ENCODE measurements around the gene ZNF775. TPM values are rescaled to one million over a fixed set of nuclear protein-coding genes. Genes with fewer than 3 reads are reported as not detected.
A peak's percentile ranks its signal among the peaks of the same experiment; 100 is the strongest.

The ZNF775 gene
- total RNA-seq, 2 donors from 2014 or later: 11.0 to 11.3 TPM

DNA sequence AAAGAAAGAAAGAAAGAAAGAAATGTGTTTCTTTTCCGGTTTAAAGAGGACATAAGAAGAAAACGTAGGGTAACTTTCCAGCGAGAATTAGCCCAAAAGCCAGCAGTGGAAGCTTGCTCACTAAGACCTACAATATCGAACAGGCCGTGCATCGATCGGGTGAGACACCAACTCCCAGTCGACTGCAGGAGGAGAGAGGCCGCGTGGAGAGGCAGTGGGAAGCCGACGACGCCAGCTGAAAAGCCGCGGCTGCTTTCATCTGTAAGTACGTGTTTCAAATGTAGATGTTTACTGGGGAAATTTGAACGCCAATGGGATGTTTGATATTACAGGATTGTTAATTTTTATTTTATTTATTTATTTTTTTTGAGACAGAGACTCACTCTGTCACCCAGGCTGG, 42.7 kb downstream of the ZNF775 start:
- Histone ChIP-seq H3K36me3 (no peaks in the 10 kb centered on the region), H3K9ac (ENCODE audit: low read depth in 2 of 2, low read length in 2 of 2) (no peak overlapping the region), H3K27me3 (no peaks in the 10 kb centered on the region), H3K9me3 (no peaks in the 10 kb centered on the region), H3K27ac (no peak overlapping the region), H3K4me3 (no peak overlapping the region), H3K4me1 (no peaks in the 10 kb centered on the region)
- intact Hi-C loops (cut with DNase I): no loop called here
- DNase-seq: no peak
- TF ChIP-seq, protein P1, sequence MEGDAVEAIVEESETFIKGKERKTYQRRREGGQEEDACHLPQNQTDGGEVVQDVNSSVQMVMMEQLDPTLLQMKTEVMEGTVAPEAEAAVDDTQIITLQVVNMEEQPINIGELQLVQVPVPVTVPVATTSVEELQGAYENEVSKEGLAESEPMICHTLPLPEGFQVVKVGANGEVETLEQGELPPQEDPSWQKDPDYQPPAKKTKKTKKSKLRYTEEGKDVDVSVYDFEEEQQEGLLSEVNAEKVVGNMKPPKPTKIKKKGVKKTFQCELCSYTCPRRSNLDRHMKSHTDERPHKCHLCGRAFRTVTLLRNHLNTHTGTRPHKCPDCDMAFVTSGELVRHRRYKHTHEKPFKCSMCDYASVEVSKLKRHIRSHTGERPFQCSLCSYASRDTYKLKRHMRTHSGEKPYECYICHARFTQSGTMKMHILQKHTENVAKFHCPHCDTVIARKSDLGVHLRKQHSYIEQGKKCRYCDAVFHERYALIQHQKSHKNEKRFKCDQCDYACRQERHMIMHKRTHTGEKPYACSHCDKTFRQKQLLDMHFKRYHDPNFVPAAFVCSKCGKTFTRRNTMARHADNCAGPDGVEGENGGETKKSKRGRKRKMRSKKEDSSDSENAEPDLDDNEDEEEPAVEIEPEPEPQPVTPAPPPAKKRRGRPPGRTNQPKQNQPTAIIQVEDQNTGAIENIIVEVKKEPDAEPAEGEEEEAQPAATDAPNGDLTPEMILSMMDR (IDR thresholded peaks at IDR 0.05): no peak

DNA sequence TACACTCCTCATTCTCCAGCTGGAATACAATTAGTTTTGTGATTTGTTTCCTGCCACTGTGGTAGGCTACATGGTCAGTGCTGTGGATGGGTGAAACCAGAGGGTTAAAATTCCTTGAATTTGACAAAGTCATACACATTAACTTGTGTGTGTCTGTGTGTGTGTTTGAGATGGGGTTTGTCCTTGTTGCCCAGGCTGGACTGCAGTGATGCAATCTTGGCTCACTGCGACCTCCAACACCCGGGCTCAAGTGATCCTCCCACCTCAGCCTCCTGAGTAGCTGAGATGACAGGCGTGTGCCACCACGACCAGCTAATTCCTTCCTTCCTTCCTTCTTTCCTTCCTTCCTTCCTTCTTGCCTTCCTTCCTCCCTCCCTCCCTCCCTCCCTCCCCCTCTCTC, 46.5 kb downstream of the ZNF775 start:
- H3K36me3 ChIP-seq: no peaks in the 10 kb centered on the region
- intact Hi-C loops (cut with DNase I): no loop called here
- H3K9ac ChIP-seq (ENCODE audit: low read depth in 2 of 2, low read length in 2 of 2): no peak overlapping the region
- TF ChIP-seq, protein P1 (IDR thresholded peaks at IDR 0.05): no peak
- H3K4me1 ChIP-seq: peaks cover 8% of the 10 kb centered on the region
- no peaks in the 10 kb centered on the region for H3K9me3 ChIP-seq
- H3K27ac ChIP-seq: no peak overlapping the region
- no peak for DNase-seq
- H3K4me3 ChIP-seq: no peak overlapping the region
- no peaks in the 10 kb centered on the region for H3K27me3 ChIP-seq

DNA sequence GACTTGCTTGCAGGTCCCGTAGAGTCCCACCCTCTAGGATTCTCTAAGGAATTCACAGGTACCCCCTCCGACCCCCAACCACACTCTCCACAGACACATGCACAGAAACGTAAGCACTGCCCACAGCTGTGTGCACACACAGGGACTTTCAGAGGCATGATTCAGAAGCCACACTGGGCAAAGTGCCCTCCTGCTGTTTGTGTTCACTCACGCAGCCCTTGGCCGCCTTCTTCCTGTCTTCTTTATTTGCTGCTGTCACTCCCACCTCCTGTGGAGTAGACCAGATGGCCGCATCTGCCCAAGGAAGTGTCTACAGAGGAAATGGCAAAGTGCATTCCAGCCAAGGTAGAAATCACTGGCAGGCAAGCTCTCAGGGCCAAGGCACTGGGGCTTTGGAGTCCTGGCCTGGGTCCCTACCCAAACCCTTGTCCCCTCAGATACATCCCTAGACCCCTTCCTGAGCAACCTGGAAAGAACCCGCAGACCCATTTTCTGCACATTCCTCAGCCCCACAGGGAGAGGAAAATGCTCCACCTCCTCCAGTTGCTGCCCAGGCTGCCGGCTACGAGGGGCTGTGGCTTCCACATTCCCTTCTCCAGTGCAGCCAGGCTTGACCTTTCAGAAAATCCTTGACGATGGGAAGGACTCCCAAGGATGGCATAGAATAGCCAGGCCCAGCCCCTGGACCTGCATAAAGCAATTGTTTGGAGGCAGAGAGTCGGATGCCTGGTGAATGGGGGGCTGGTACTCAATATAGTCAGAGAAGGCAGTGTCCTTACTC, 49.7 kb downstream of the ZNF775 start:
- TF ChIP-seq, protein P1 (IDR thresholded peaks at IDR 0.05): no peak
- H3K9ac ChIP-seq (ENCODE audit: low read depth in 2 of 2, low read length in 2 of 2): no peak overlapping the region
- no peaks in the 10 kb centered on the region for H3K9me3 ChIP-seq
- H3K36me3 ChIP-seq: no peaks in the 10 kb centered on the region
- no peak overlapping the region for H3K4me3 ChIP-seq
- no peak overlapping the region for H3K27ac ChIP-seq
- DNase-seq: peak; percentile 72
- peaks cover 8% of the 10 kb centered on the region for H3K4me1 ChIP-seq
- intact Hi-C loops (cut with DNase I): no loop called here
- H3K27me3 ChIP-seq: no peaks in the 10 kb centered on the region

DNA sequence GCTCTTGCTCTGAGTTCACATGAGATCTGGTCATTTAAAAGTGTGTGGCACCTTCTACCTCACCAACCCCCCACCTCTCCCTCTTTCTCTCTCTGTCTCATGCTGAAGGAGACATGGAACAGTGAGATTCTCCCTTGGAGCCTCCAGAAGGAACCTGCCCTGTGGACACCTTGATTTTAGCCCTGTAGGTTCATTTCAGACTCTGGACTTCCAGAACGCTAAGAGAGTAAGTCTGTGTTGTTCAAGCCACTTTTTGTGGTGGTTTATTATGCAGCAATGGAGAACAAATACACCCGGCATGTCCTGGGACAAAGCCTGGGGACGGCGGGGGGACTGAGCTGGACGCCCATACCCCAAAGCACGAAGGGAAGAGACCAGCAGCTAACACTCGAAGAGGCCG, 50.6 kb downstream of the ZNF775 start:
- DNase-seq: no peak

DNA sequence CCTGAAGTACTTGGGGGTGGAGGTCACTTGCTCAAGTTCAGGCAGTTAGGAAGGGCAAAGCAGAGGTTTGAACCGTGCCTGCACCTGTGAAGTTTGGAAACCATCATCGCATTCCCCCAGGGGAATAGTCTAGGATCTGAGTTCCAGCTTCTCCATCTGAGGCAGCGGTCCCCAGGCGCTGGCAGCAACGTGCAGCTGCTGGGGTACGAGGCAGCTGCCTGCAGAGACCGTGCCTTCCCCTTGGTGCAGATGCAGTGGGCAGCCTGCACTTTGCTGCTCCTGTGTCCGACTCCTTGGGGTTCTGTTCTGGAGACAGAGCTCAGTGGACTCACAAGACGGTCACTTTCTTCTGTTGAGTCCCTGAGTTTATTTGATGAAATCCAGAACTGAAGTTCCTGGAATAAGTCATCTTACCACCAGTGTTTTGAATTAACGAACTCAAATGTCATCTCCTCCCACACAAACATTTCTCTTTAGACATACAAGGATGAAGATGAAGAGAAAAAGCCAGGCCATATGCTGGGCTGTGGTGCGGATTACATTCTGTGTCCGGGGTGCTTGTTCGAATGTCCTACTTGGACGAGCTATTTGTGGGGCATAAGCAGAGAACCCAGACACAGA, 51.4 kb downstream of the ZNF775 start:
- Histone ChIP-seq H3K4me1 (peaks cover 8% of the 10 kb centered on the region), H3K9ac (ENCODE audit: low read depth in 2 of 2, low read length in 2 of 2) (no peak overlapping the region), H3K36me3 (no peaks in the 10 kb centered on the region), H3K9me3 (no peaks in the 10 kb centered on the region), H3K27ac (no peak overlapping the region), H3K27me3 (no peaks in the 10 kb centered on the region), H3K4me3 (no peak overlapping the region)
- DNase-seq: no peak
- intact Hi-C loops (cut with DNase I): loop anchor here (10.0 kb wide), 1 partner anchor 434 kb away; no protein-coding TSS in a partner anchor
- TF ChIP-seq, protein P1 (IDR thresholded peaks at IDR 0.05): no peak

More for the DNA sequence above, 50.6 kb downstream of the ZNF775 start:
- Histone ChIP-seq H3K4me3 (no peak overlapping the region), H3K27me3 (no peaks in the 10 kb centered on the region), H3K4me1 (peaks cover 8% of the 10 kb centered on the region), H3K9ac (ENCODE audit: low read depth in 2 of 2, low read length in 2 of 2) (no peak overlapping the region), H3K27ac (no peak overlapping the region), H3K36me3 (no peaks in the 10 kb centered on the region), H3K9me3 (no peaks in the 10 kb centered on the region)
- intact Hi-C loops (cut with DNase I): loop anchor here (10.0 kb wide), 1 partner anchor 435 kb away; no protein-coding TSS in a partner anchor
- TF ChIP-seq, protein P1 (IDR thresholded peaks at IDR 0.05): no peak

Measured in colonic mucosa (tissue), 4 donors.